Tibial artery (tissue), 4 donors: ENCODE results near the gene RGS2.
A peak's percentile ranks its signal among the peaks of the same experiment; 100 is the strongest.

ENCODE experiments used
- DNase-seq, 2 donors: peaks; one replicate each; pipeline ENCODE4 v3.0.0-alpha.2; 2019
- H3K27ac ChIP-seq, 2 donors: fragments of 200-600 bp; sonication (generic) in 1 of 2; 1 replicate in 1 of 2; 2 replicates in 1 of 2; pipeline ENCODE4 v1.5.1; 2018 to 2019; ENCODE audit warnings: mild to moderate bottlenecking in 1 of 2
- H3K27me3 ChIP-seq, 2 donors: fragments of 200-600 bp; sonication (generic) in 1 of 2; one replicate each; pipeline versions ENCODE4 v1.5.1 to v1.6.0; 2016 to 2019
- H3K36me3 ChIP-seq, 3 donors: fragments of 200-600 bp; sonication (generic) in 2 of 3; one replicate each; pipeline ENCODE4 v1.5.1; 2016 to 2019; ENCODE audit warnings: mild to moderate bottlenecking in 2 of 3
- H3K4me1 ChIP-seq, 4 donors: fragments of 200-600 bp; sonication (generic) in 2 of 4; 1 replicate in 3 of 4; 2 replicates in 1 of 4; pipeline ENCODE4 v1.5.1; 2016 to 2019
- H3K4me3 ChIP-seq, 2 donors: fragments of 200-600 bp; sonication (generic) in 1 of 2; 1 replicate in 1 of 2; 2 replicates in 1 of 2; pipeline ENCODE4 v1.5.1; 2018 to 2019; ENCODE audit warnings: mild to moderate bottlenecking in 2 of 2
- H3K9me3 ChIP-seq, 3 donors: fragments of 200-600 bp; sonication (generic) in 1 of 3; one replicate each; pipeline ENCODE4 v1.5.1; 2016 to 2019
- intact Hi-C: fragments of 100-400 bp; cut with DNase I; formaldehyde crosslinking; loops from one replicate; pipeline ENCODE4 v1.15.0; 2023; ENCODE audit warnings: low total_unique reads
- TF ChIP-seq, protein P1 (sequence below), 2 experiments: fragments of 200-600 bp in 1 of 2; fragments of 450-650 bp in 1 of 2; IDR thresholded peaks; one replicate each; pipeline ENCODE4 v1.5.1; 2017 to 2019; ENCODE audit warnings: antibody characterized with exemption in 2 of 2, mild to moderate bottlenecking in 1 of 2, moderate library complexity in 1 of 2

RGS2 gene, protein sequence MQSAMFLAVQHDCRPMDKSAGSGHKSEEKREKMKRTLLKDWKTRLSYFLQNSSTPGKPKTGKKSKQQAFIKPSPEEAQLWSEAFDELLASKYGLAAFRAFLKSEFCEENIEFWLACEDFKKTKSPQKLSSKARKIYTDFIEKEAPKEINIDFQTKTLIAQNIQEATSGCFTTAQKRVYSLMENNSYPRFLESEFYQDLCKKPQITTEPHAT

DNA sequence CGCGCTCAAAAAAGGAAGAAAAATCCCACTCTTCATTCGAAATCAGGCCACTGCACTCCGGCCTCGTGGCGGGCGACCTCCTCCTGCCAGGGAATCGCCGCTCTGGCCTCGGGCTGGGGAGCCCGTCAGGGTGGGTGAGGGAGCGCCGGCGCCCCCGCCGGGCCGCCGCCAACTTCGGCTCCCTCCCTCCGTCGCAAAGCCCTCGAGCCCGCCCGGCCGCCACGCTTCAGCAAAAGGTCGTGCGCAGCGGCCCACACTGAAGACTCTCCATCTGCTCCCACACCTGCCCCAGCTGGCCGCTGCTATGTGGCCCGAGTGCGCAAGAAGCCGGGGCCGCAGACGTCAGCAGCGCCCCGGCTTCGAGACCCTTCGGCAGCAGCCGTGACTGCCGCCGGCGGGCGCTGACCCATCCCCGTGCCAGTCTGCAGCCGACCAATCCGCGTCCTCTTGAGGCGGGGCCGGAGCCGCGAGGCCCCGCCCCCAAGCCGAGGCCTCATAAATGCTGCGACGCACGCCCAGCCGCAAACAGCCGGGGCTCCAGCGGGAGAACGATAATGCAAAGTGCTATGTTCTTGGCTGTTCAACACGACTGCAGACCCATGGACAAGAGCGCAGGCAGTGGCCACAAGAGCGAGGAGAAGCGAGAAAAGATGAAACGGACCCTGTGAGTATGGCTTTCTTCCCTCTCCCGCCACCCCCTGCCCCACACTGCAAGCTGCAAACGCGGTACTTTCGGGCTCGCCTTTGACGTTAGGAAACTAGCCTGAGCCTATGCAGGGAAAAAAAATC, at the start of gene RGS2:
RGS2 (plus strand) TSS at position 522 of the 789 bp plus-strand sequence; CDS start at position 555, 33 bp downstream.
- TF ChIP-seq, protein P1, sequence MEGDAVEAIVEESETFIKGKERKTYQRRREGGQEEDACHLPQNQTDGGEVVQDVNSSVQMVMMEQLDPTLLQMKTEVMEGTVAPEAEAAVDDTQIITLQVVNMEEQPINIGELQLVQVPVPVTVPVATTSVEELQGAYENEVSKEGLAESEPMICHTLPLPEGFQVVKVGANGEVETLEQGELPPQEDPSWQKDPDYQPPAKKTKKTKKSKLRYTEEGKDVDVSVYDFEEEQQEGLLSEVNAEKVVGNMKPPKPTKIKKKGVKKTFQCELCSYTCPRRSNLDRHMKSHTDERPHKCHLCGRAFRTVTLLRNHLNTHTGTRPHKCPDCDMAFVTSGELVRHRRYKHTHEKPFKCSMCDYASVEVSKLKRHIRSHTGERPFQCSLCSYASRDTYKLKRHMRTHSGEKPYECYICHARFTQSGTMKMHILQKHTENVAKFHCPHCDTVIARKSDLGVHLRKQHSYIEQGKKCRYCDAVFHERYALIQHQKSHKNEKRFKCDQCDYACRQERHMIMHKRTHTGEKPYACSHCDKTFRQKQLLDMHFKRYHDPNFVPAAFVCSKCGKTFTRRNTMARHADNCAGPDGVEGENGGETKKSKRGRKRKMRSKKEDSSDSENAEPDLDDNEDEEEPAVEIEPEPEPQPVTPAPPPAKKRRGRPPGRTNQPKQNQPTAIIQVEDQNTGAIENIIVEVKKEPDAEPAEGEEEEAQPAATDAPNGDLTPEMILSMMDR (IDR thresholded peaks at IDR 0.05): no peak
- H3K36me3 ChIP-seq: peaks cover 0 to 8% (median 7%) of the 10 kb centered on the region in 3 donors
- peak within 1 kb of the TSS; percentile 84 to 87 for H3K27ac ChIP-seq
- H3K9me3 ChIP-seq: no peaks in the 10 kb centered on the region
- H3K27me3 ChIP-seq: no peaks in the 10 kb centered on the region
- intact Hi-C loops: loop anchor here (2.0 to 10.0 kb wide), 4 partner anchors 96 to 334 kb away; partner anchors contain the start of gene CDC73
- DNase-seq: peak; percentile 89 to 96
- peaks cover 0 to 18% (median 8%) of the 10 kb centered on the region in 4 donors for H3K4me1 ChIP-seq
- peak within 1 kb of the TSS; percentile 72 to 88 for H3K4me3 ChIP-seq

DNA sequence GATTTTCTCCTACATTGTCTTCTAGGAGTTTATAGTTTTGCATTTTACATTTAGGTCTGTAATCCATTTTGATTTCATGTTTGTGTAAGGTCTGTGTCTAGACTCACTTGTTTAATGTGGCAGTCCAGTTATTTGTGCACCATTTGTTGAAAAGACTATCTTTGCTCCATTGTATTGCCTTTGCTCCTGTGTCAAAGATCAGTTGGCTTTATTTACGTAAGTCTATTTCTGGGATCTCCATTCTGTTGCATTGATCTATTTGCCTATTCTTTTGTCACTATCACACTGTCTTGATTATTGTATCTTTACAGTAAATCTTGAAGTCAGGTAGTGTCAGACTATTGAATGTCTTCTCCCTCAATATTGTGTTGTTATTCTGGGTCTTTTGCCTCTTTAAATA, 49.7 kb upstream of the RGS2 start:
- intact Hi-C loops: no loop called here
- H3K27me3 ChIP-seq: no peaks in the 10 kb centered on the region
- TF ChIP-seq, protein P1 (IDR thresholded peaks at IDR 0.05): no peak
- no peak for DNase-seq
- H3K27ac ChIP-seq: no peak overlapping the region
- no peaks in the 10 kb centered on the region for H3K4me1 ChIP-seq
- no peaks in the 10 kb centered on the region for H3K36me3 ChIP-seq
- H3K4me3 ChIP-seq: no peak overlapping the region
- no peaks in the 10 kb centered on the region for H3K9me3 ChIP-seq

DNA sequence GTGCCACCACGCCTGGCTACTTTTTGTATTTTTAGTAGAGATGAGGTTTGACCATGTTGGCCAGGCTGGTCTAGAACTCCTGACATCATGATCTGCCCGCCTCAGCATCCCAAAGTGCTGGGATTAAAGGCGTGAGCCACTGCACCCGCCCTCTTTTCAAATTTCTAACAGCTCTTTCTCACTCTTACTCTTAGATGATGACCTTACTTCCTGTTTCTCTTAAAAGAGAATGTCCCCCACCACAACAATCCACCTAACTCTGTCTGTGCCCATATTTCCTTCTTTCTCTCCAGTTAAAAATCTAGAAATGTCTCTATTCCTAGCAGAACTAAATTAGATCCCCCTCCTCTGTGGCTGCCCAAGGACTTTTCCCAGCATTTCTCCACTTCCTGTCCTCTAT, 46.6 kb upstream of the RGS2 start:
- Histone ChIP-seq H3K9me3 (no peaks in the 10 kb centered on the region), H3K27ac (no peak overlapping the region), H3K27me3 (no peaks in the 10 kb centered on the region), H3K36me3 (no peaks in the 10 kb centered on the region), H3K4me3 (no peak overlapping the region), H3K4me1 (no peaks in the 10 kb centered on the region)
- intact Hi-C loops: no loop called here
- no peak for DNase-seq
- TF ChIP-seq, protein P1 (IDR thresholded peaks at IDR 0.05): no peak

DNA sequence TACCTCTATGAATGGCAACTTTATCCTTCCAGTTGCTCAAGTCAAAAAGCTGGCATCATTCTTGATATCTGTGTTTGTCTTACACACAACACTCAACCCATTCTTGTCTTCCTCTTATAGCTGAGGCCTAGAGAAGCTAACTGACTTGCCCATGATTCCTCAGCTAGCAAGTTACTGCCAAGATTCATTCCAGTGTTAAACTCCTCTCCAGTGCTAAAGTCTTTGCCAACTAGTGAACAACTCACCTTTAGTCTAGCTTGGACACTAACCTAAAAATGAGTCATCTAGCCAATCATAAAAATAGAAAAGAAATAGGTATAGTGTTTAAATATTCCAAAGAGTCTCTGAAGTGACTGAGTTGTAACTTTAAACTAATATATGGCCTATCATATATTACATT, 45.6 kb upstream of the RGS2 start:
- H3K27me3 ChIP-seq: no peaks in the 10 kb centered on the region
- no peak overlapping the region for H3K4me3 ChIP-seq
- intact Hi-C loops: no loop called here
- H3K27ac ChIP-seq: no peak overlapping the region
- H3K9me3 ChIP-seq: no peaks in the 10 kb centered on the region
- no peaks in the 10 kb centered on the region for H3K36me3 ChIP-seq
- TF ChIP-seq, protein P1 (IDR thresholded peaks at IDR 0.05): no peak
- no peaks in the 10 kb centered on the region for H3K4me1 ChIP-seq
- no peak for DNase-seq

DNA sequence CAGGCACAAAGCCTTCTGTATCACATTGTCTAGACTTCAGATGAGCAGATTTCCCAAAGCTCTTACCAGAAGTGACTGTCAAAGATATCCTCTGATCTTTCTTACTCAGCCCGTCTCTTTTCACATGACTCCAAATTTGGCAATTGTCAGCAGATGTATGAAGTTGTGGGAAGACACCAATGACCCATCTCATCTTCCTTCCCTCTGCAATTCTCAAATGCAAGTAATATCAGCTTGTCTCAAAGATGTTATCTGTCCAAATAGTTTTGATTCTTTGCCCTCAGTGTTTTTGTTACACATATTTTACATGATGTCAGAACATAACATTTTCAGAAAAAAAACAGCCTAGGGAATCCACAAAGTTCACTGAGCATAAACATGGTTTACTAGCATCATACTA, 45.1 kb upstream of the RGS2 start:
- no peaks in the 10 kb centered on the region for H3K27me3 ChIP-seq
- no peaks in the 10 kb centered on the region for H3K4me1 ChIP-seq
- intact Hi-C loops: no loop called here
- H3K27ac ChIP-seq: no peak overlapping the region
- no peaks in the 10 kb centered on the region for H3K36me3 ChIP-seq
- TF ChIP-seq, protein P1 (IDR thresholded peaks at IDR 0.05): no peak
- H3K9me3 ChIP-seq: no peaks in the 10 kb centered on the region
- H3K4me3 ChIP-seq: no peak overlapping the region
- DNase-seq: no peak
